SK-MEL-5 (cell line): ENCODE measurements around the gene VWA3B. TPM values are rescaled to one million over a fixed set of nuclear protein-coding genes. Genes with fewer than 3 reads are reported as not detected.
"Not testable (repeated sequence)": the region's sequence is repeated elsewhere in the genome, so short reads cannot be mapped to it uniquely, and the experiment has no call there.

ENCODE experiments used
- DNase-seq: peaks from one replicate; pipeline ENCODE4 v3.0.0-alpha.2; 2016; ENCODE audit warnings: low read depth, low spot score
- in situ Hi-C: cut with HindIII; loops from 2 replicates; pipeline ENCODE4 v1.10.0; 2016; ENCODE audit warnings: low sequenced_read_pairs, high pct_unique_total_duplicates, low pct_unique_long_range_greater_than_20kb
- total RNA-seq: library from RNA; depleted of rRNA; stranded (reverse); fragments of >200 nt; shearing (Covaris generic); gene quantifications from 2 replicates; pipeline ENCODE4 v1.2.3, GENCODE V29; 2014

The VWA3B gene
- total RNA-seq, 1 experiment from 2014 or later, result not detected

GRCh38 chr2:98084151-98084868, 2.7 kb upstream of the VWA3B start:
- in situ Hi-C loops, result no loop called here
- DNase-seq, result no peak

- no peak for DNase-seq
- in situ Hi-C loops, result no loop called here
Observed at GRCh38 chr2:98084869-98085238, 2.1 kb upstream of the VWA3B start.

GRCh38 chr2:98085649-98086048, 1.3 kb upstream of the VWA3B start:
- in situ Hi-C loops, result no loop called here
- DNase-seq, result no peak

DNA sequence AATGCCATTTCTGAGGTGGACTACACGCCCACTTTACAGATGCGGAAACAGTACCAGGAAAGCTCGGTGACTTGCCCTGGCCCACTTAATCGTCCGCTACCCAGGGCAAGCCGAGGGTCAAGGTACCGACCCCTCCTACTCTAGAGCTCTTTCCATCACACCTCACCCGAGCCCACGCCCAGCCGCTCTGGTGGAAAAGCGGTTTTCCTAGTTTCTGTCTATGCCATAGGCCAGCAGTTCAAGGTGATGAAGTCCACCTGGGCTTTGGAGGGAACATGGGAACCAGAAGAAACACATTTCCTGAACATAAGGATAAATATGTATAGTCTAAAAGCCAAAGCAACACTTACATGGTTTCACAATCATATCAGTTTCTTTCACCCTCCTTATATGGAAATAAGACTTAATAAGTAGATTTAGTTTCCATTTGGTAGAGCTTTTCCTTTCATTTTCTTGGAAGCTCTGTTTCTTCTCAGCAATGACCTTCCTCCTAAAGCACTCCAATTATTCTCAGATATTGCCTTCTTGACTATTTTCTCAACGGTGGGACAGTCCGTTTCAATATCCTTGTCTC, 567 bp downstream of the VWA3B start:
- no peak for DNase-seq

DNA sequence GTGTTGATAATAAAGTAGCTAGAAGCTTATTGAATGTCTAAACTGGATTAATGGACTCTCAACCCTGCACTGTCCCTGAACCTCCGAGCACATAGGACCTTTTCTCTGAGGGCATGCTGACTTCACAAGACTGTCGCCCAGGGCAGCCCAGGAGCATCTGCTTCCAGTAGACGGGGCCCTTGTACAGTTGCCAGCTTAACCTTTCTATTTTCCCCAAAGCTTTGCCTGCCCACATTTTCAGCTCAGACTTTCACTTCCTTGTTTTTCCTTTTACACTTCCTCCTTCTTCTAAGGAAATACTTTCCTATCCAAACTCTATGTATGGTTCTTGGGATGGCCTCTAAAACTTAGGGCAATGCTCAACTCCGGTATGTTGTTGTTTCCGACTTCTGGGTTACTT, 1.3 kb downstream of the VWA3B start:
- in situ Hi-C loops, result no loop called here
- DNase-seq, result no peak

More for the DNA sequence above, 567 bp downstream of the VWA3B start:
- in situ Hi-C loops, result no loop called here

DNA sequence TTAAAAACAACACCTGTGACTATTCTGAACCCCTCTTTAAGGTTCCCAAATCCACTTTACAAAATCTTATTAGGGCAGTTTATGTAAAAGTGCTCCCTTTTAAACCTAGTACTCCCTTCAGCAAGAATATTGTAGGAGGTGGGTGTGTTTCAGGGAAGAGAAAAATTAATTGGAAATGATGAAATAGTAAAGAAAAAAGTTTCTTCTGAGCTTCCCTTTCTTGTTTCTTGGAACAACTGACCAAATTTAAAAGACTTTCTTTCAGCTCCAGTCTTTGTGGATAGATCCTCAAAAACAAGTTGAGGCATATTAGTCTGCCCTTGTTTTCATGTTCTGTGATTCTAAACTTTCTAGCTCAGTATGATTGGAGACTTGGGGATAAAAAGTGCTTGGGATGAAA, 3.0 kb downstream of the VWA3B start:
- no peak for DNase-seq
- in situ Hi-C loops, result no loop called here

DNA sequence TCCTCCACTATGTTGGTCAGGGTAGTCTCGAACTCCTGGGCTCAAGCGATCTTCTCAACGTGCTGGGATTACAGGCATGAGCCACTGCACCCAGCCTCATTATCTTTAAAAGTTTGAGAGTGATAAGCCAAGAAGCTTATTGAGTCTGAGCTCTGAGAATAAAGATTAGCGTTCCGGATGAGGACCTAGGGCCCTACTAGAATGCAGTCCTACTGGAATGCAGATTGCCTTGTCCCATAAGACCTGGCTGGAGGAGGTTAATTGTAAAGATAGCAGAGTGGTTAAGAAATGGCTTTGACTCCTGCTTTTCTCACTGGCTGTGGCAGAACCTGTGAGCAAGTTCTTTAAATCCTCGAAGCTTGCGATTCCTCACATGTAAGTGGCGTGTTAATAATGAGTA, 4.0 kb downstream of the VWA3B start:
- DNase-seq, result no peak
- in situ Hi-C loops, result no loop called here

- DNase-seq, result no peak
- in situ Hi-C loops, result no loop called here
Observed at GRCh38 chr2:98091738-98092137, 4.8 kb downstream of the VWA3B start.

DNA sequence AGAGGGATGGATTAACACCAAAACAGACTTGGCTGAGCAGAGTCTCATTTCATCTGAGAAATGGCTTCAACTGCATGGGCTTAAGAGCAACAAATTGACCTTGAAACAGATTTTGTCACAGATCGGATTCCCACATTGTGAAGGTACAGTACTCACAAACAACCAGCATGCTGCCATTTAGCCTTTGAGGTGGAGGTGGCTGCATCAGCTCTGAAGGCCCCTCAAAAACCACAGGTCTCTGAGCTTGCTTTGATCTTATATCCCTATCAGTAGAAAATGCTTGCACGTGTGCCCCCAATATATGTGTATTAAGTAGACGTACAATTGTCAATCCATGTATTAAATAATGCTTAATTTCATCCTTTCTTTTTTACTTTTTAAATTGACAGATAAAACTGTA, 6.2 kb downstream of the VWA3B start:
- DNase-seq, result no peak
- in situ Hi-C loops, result no loop called here

DNA sequence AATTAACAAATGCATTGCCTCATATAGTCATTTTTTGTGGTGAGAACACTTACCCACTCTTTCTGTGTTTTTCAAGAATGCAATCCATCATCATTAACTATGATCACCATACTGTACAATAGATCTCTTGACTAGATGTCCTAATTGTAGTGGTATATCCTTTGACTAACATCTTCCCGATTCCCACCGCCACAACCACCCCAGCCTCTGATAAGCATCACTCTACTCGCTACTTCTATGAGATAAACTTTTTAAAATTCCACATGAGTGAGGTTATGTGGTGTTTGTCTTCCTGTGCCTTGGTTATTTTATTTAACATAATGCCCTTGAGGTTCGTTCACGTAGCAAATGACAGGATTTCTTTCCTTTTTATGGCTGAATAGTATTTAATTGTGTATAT, 6.6 kb downstream of the VWA3B start:
- DNase-seq, result no peak
- in situ Hi-C loops, result no loop called here

DNA sequence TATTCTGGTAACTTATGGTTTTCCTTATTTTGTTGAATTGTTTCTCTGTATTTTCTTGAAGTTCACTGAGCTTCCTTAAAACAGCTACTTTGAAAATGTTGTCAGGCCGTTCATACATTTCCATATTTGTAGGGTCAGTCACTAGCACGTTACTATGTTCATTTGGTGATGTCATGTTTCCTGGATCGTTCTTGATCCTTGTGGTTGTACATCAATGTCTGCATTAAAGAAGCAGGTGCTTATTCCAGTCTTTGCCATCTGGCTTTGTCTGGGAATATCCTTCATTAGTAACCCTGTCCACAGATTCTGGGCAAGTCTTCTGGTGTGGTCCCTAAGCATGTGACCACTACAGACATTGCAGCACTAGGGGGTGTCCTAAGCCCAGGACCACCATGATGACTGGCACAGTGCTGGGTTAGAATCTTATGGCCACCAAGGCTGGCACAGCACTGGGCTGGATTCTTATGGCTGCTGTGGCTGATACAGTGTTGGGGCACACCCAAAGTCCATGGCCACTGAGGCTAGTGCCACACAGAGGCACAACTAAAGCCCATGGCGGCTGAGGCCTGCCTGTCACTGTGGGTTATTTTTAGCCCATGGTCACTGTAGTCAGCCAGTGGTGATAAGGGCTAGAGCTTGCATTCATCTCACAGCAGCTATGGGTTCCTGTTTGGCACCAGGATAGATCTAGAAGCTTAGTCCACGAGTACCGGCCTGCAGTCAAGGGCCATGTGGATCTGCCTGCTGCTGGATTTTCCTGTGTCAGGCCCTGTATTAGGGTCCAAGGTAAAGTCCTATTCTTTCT, 13.2 kb downstream of the VWA3B start:
- DNase-seq, result no peak
- in situ Hi-C loops, result no loop called here

GRCh38 chr2:98102315-98102714, 15.3 kb downstream of the VWA3B start:
- in situ Hi-C loops, DNase-seq: not testable (repeated sequence)

GRCh38 chr2:98102878-98103277, 15.9 kb downstream of the VWA3B start:
- DNase-seq, result no peak
- in situ Hi-C loops, result no loop called here

DNA sequence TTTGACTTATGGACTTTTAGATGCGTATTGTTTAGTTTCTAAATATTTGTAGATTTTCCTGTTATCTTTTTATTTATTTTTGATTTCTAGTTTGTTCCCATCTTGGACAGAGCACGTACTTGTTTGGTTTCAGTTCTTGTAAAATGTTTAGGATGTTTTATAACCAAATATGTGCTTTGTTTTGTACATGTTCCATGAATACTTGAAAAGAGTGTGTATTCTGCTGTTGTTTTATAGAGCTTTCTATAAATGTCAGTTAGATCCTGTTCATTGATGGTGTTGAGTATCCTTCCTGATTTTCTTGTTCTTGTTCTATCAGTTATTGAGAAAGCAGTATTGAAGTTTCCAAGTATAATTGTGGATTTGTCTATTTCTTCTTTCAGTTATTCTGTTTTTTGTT, 21.1 kb downstream of the VWA3B start:
- in situ Hi-C loops, result no loop called here
- DNase-seq, result no peak

GRCh38 chr2:98110741-98111140, 23.8 kb downstream of the VWA3B start:
- in situ Hi-C loops, result no loop called here
- DNase-seq, result no peak

GRCh38 chr2:98114643-98115330, 27.8 kb downstream of the VWA3B start:
- no peak for DNase-seq
- in situ Hi-C loops, result no loop called here

DNA sequence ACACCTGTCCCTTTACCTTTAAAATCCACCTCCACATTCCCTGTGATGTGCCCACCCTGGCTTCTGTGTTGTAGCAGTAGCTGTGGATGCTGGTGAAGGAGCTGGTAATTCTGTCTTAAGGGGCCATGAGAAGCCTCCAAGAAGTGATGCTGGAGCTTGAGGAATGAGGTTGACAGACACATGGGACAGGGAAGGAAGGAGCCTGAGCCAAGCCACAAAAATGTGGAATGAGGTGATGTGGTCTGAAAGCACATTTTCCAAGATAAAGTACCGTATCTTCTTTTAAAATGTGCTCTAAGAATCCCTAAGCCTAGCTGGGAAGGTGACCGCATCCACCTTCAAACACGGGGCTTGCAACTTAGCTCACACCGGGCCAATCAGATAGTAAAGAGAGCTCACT, 31.2 kb downstream of the VWA3B start:
- in situ Hi-C loops, result no loop called here
- no peak for DNase-seq

GRCh38 chr2:98118852-98119251, 31.9 kb downstream of the VWA3B start:
- DNase-seq, result no peak
- in situ Hi-C loops, result no loop called here
